ENCODE measurements around the gene ANAPC5.
"Not testable (repeated sequence)": the region's sequence is repeated elsewhere in the genome, so short reads cannot be mapped to it uniquely, and the experiment has no call there.

The ANAPC5 gene

DNA sequence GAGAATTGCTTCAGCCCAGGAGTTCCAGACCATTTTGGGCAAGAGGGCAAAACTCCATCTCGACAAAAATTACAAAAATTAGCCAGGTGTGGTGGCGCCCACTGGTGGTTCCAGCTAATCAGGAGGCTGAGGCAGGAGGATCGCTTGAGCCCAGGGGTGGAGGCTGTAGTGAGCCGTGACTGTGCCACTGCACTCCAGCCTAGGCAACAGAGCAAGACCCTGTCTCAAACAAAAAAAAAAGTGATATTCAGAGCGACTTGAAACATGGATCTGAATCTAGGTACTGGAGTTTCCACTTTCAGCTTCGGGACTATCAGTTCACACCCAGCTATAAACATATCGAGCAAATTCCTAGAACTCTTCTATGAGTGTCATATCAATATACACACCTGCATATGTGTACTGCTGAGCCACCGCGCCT lies 31.4 kb upstream of the ANAPC5 start:
- FAIRE-seq, result no peak
- TF ChIP-seq POLR2A (IDR thresholded peaks at IDR 0.05; ENCODE audit: low read depth, low read length), result no peak
- TF ChIP-seq POLR2AphosphoS5 (IDR thresholded peaks at IDR 0.05; ENCODE audit: low read depth, low read length), result no peak
- no peak for TF ChIP-seq TAF1 (IDR thresholded peaks at IDR 0.05; ENCODE audit: borderline replicate concordance, low read depth, low read length)
- DNase-seq (ENCODE audit: insufficient read length), result no peak

DNA sequence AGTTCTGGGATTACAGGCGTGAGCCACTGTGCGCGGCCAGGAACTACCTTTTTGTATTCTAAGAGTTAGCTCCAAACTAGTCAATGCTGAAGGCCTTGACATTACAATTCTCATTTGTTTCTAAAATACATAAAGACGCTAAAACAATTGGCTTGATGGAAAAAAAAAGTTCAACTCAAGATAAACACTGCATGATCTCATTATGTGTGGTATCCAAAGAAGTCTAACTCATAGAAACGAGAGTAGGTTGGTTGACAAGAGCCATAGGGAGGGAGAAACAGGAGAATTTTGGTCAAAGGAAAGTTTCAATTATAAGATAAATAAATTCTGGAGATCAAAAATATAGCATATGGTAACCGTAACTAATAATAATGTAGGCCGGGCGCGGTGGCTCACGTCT lies 27.7 kb upstream of the ANAPC5 start:
- TF ChIP-seq POLR2A (IDR thresholded peaks at IDR 0.05; ENCODE audit: low read depth, low read length) (no peak), TAF1 (IDR thresholded peaks at IDR 0.05; ENCODE audit: borderline replicate concordance, low read depth, low read length) (no peak), POLR2AphosphoS5 (IDR thresholded peaks at IDR 0.05; ENCODE audit: low read depth, low read length) (no peak)
- FAIRE-seq (no peak), DNase-seq (ENCODE audit: insufficient read length) (no peak)

DNA sequence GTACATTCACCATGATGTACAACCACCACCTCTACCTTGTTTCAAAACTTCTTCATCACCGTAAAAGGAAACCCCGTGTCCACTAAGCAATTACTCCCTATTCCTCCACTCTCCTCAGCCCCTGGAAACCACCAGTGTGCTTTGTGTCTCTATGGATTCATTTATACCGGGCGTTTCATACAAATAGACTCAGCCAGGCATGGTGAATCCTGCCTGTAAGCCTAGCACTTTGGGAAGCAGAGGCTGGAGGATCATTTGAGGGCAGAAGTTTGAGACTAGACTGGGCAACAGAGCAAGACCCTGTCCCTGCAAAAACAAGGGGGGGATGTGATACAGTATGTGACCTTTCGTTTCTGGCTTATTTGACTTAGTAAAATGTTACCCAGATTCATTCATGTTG lies 26.5 kb upstream of the ANAPC5 start:
- FAIRE-seq (no peak), DNase-seq (ENCODE audit: insufficient read length) (no peak)
- TF ChIP-seq POLR2A (IDR thresholded peaks at IDR 0.05; ENCODE audit: low read depth, low read length) (no peak), POLR2AphosphoS5 (IDR thresholded peaks at IDR 0.05; ENCODE audit: low read depth, low read length) (no peak), TAF1 (IDR thresholded peaks at IDR 0.05; ENCODE audit: borderline replicate concordance, low read depth, low read length) (no peak)

DNA sequence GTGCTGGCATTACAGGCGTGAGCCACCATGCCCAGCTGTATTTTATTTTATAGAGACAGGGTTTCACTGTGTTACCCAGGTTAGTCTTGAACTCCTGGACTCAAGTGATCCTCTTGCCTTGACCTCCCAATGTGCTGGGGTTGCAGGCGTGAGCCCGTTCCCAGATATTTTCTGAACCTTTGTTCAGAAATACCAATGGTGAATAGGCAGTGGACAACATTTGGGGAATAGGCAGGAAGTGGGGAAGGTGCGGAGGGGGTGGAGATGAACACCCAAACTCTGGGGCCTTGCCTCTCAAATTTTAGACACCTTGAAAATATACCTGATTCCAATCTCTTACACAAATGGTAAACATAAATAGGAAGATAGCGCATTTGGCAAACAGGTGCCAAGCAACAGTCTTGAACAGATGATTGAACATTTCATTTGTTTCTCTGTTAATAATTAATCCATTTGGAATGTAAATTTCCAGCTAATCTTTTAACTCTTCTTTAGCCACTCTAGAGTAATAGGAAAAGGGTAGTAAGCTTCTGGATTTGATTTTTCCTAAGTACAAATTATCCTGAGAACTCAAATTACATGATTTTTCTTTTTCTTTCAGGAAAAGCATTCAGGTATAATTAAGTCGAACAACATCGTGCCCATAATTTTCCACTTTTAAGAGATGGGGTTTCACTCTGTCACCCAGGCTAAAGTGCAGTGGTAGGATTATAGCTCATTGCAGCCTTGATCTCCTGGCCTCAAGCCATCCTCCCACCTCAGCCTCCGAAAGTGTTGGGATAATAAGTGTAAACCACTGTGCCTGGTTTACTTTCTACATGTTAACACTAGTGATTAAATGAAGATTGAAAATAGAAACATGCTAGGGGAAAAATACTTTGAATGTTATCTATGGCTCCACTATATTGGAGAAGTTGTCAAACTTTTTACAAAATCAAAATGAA lies 24.8 kb upstream of the ANAPC5 start:
- TF ChIP-seq POLR2AphosphoS5 (IDR thresholded peaks at IDR 0.05; ENCODE audit: low read depth, low read length) (no peak), TAF1 (IDR thresholded peaks at IDR 0.05; ENCODE audit: borderline replicate concordance, low read depth, low read length) (no peak), POLR2A (IDR thresholded peaks at IDR 0.05; ENCODE audit: low read depth, low read length) (no peak)

DNA sequence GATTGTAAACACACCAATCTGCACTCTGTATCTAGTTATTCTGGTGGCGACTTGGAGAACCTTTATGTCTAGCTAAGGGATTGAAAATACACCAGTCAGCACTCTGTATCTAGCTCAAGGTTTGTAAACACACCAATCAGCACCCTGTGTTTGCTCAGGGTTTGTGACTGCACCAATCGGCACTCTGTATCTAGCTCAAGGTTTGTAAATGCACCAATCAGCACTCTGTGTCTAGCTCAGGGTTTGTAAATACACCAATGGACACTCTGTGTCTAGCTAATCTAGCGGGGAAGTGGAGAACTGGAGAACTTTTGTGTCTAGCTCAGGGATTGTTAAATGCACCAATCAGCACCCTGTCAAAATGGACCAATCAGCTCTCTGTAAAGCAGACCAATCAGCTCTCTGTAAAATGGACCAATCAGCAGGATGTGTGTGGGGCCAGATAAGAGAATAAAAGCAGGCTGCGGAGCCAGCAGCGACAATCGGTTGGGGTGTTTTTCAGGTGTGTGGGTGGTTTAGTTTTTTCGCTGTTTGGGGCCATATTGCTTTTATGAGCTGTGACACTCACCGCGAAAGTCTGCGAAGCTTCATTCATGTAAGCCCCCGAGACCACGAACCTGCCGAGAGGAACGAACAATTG lies 22.9 kb upstream of the ANAPC5 start:
- DNase-seq (ENCODE audit: insufficient read length); FAIRE-seq: not testable (repeated sequence)

More for the DNA sequence above, 24.8 kb upstream of the ANAPC5 start:
- no peak for DNase-seq (ENCODE audit: insufficient read length)
- no peak for FAIRE-seq

DNA sequence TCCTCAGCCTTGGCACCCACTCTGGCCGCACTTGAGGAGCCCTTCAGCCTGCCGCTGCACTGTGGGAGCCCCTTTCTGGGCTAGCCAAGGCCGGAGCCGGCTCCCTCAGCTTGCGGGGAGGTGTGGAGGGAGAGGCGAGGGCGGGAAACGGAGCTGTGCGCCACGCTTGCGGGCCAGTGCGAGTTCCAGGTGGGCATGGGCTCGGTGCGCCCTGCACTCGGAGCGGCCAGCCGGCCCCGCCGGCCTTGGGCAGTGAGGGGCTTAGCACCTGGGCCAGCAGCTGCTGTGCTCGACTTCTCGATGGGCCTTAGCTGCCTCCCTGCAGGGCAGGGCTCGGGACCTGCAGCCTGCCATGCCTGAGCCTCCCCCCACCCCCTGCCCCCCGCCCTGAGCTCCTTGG lies 22.1 kb upstream of the ANAPC5 start:
- not testable (repeated sequence) for FAIRE-seq; DNase-seq (ENCODE audit: insufficient read length)

DNA sequence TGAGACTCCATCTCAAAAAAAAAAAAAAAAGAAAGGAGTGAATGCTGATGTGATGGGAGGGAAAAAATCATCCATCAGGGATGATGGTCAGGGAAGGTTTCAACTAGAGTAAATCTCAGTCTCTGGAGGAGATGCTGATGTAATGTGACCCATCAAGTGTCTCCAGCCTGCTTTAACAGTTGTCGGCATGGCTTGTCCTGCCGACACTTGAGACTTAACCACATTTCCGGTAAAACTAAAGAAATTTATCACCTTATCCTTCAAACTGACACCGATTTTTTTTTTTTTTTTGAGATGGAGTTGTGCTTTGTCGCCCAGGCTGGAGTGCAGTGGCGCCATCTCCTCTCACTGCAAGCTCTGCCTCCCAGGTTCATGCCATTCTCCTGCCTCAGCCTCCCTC lies 21.5 kb upstream of the ANAPC5 start:
- TF ChIP-seq POLR2A (IDR thresholded peaks at IDR 0.05; ENCODE audit: low read depth, low read length), result no peak
- no peak for TF ChIP-seq POLR2AphosphoS5 (IDR thresholded peaks at IDR 0.05; ENCODE audit: low read depth, low read length)
- DNase-seq (ENCODE audit: insufficient read length) (no peak), FAIRE-seq (no peak)

DNA sequence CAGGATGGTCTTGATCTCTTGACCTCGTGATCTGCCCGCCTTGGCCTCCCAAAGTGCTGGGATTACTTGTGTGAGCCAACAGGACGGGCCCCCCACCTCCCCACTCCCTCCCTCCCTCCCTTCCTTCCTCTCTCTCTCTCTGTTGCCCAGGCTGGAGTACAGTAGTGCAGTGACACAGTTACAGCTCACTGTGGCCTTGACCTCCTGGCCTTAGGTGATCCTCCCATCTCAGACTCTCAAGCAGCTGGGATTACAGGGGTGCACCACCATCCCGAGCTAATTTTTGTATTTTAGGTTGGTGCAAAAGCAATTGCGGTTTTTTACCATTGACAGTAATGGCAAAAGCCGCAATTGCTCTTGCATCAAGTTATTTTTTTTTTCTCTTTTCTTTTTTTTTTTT lies 19.2 kb upstream of the ANAPC5 start:
- TF ChIP-seq POLR2A (IDR thresholded peaks at IDR 0.05; ENCODE audit: low read depth, low read length) (no peak), POLR2AphosphoS5 (IDR thresholded peaks at IDR 0.05; ENCODE audit: low read depth, low read length) (no peak), TAF1 (IDR thresholded peaks at IDR 0.05; ENCODE audit: borderline replicate concordance, low read depth, low read length) (no peak)
- FAIRE-seq (no peak), DNase-seq (ENCODE audit: insufficient read length) (no peak)

DNA sequence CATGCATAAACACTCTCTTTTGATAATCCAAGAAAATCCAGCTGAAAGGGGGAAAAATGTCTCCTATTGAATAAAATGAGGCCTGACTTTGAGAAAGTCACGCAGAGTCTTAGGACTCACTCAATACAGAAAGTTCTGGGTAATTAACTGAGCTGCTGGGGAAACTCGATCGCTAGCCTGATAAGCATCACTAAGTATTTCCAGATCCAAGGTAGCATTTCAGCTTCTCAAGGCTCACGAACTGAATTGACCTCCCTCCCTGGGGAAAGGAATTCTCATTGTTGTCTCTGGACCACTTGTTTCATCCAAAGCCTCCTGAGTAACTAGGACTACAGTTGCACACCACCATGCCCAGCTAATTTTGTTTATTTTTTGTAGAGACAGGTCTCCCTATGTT lies 13.8 kb upstream of the ANAPC5 start:
- DNase-seq (ENCODE audit: insufficient read length) (no peak), FAIRE-seq (no peak)
- TF ChIP-seq POLR2A (IDR thresholded peaks at IDR 0.05; ENCODE audit: low read depth, low read length) (no peak), TAF1 (IDR thresholded peaks at IDR 0.05; ENCODE audit: borderline replicate concordance, low read depth, low read length) (no peak)

DNA sequence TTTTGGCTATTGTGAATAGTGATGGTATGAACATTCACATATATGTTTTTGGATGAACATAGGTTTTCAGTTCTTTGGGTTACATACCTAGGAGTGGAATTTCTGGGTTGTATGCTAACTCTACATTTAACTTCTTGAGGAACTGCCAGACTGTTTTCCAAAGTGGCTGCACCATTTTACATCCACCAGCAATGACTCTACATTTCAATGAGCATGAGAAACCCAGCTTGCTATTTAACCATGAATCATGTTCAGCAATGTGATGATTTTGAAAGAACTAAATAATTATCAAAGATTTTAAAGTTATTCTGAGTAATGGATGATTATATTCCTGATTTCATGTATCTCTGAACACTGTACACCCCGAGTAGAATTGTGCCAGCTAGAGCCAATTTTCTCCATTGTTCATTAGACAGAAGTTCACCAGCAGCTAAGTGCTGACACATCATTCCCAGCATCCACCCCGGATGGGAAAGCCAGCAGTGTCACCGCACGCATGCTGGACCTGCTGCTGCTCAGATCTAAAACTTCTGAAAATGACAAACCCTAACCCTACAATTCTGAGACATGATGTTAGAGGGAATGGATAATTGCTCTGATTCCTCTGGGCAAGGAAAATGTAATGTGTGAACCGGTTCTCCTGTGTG lies 13.3 kb upstream of the ANAPC5 start:
- no peak for DNase-seq (ENCODE audit: insufficient read length)
- no peak for FAIRE-seq
- TF ChIP-seq POLR2A (IDR thresholded peaks at IDR 0.05; ENCODE audit: low read depth, low read length) (no peak), TAF1 (IDR thresholded peaks at IDR 0.05; ENCODE audit: borderline replicate concordance, low read depth, low read length) (no peak), POLR2AphosphoS5 (IDR thresholded peaks at IDR 0.05; ENCODE audit: low read depth, low read length) (no peak)

DNA sequence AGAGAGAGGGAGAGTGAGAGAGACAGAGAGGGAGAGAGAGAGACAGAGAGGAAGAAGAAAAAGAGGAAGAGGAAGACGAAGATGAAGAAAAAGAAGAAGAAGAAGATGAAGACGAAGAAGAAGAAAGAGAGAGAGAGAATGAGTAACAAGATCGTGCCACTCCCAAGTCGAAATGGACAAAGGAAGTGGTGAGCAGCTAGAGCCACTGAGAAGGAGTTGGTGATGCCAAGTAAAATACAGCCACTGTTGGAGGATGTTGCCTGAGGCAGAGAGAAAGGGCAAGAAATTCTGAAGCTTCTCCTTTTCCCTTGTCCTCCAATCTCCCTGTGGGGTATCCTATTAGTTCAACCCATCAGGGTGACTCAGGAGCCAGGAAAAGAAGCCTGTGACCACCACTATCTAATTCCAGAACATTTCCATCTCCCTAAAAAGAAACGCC lies 12.5 kb upstream of the ANAPC5 start:
- TF ChIP-seq TAF1 (IDR thresholded peaks at IDR 0.05; ENCODE audit: borderline replicate concordance, low read depth, low read length) (no peak), POLR2A (IDR thresholded peaks at IDR 0.05; ENCODE audit: low read depth, low read length) (no peak), POLR2AphosphoS5 (IDR thresholded peaks at IDR 0.05; ENCODE audit: low read depth, low read length) (no peak)
- FAIRE-seq (no peak), DNase-seq (ENCODE audit: insufficient read length) (no peak)

DNA sequence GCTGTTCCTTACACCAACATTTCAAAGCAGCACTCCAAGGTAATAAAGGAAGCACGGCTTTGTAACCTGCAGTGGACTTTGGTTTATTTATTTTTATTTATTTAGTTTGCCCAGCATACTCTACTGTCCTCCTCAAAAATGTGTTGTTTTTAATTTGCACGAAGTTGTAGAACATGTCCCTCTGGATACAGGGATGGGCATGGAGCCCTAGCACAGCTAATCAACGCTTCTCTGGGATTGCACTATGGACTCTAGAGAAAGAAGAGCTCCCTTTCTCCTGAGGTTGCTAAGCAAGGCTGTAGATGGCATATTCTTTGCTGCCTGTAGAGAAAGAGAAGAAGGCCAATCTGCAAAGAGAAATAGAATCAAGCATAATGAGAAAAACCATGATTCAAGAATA lies 5.9 kb upstream of the ANAPC5 start:
- DNase-seq (ENCODE audit: insufficient read length), result no peak
- no peak for TF ChIP-seq POLR2A (IDR thresholded peaks at IDR 0.05; ENCODE audit: low read depth, low read length)
- TF ChIP-seq TAF1 (IDR thresholded peaks at IDR 0.05; ENCODE audit: borderline replicate concordance, low read depth, low read length), result no peak
- TF ChIP-seq POLR2AphosphoS5 (IDR thresholded peaks at IDR 0.05; ENCODE audit: low read depth, low read length), result no peak
- FAIRE-seq, result no peak

All from GM12892 (cell line).